ENCODE results near the gene NDST1. TPM values are rescaled to one million over a fixed set of nuclear protein-coding genes. Genes with fewer than 3 reads are reported as not detected.

The NDST1 gene
- total RNA-seq, 2 experiments from 2014 or later, result 2.9 to 3.3 TPM

- no peak overlapping the region for H3K4me3 Mint-ChIP-seq
- H3K27ac Mint-ChIP-seq, result no peak overlapping the region
- TF ChIP-seq CTCF (IDR thresholded peaks at IDR 0.05), result no peak
- intact Hi-C loops (cut with micrococcal nuclease), result no loop called here
- H3K27me3 Mint-ChIP-seq, result no peaks in the 10 kb centered on the region
- ChIA-PET CTCF (interaction anchor here (1.1 kb wide), 1 partner anchor 30 kb away, joined by 3 read pairs; no protein-coding TSS in a partner anchor), POLR2A (no interaction called here)
- H3K9me3 Mint-ChIP-seq, result no peaks in the 10 kb centered on the region
- ATAC-seq, result no peak
- H3K36me3 Mint-ChIP-seq (ENCODE audit: low read depth), result no peaks in the 10 kb centered on the region
- no peak for DNase-seq
- no peaks in the 10 kb centered on the region for H3K4me1 Mint-ChIP-seq (ENCODE audit: low read depth)
Measured at GRCh38 chr5:150590979-150591695, 83.2 kb downstream of the NDST1 start.

GRCh38 chr5:150593593-150593992 is 85.7 kb downstream of the NDST1 start:
- H3K4me3 Mint-ChIP-seq, result no peak overlapping the region
- no peaks in the 10 kb centered on the region for H3K36me3 Mint-ChIP-seq (ENCODE audit: low read depth)
- DNase-seq, result no peak
- H3K27me3 Mint-ChIP-seq, result no peaks in the 10 kb centered on the region
- H3K9me3 Mint-ChIP-seq, result no peaks in the 10 kb centered on the region
- ChIA-PET CTCF (no interaction called here), POLR2A (no interaction called here)
- H3K27ac Mint-ChIP-seq, result no peak overlapping the region
- intact Hi-C loops (cut with micrococcal nuclease), result no loop called here
- no peaks in the 10 kb centered on the region for H3K4me1 Mint-ChIP-seq (ENCODE audit: low read depth)
- ATAC-seq, result no peak
- no peak for TF ChIP-seq CTCF (IDR thresholded peaks at IDR 0.05)

- no peaks in the 10 kb centered on the region for H3K4me1 Mint-ChIP-seq (ENCODE audit: low read depth)
- intact Hi-C loops (cut with micrococcal nuclease), result no loop called here
- ChIA-PET CTCF (no interaction called here), POLR2A (no interaction called here)
- no peak overlapping the region for H3K27ac Mint-ChIP-seq
- no peaks in the 10 kb centered on the region for H3K9me3 Mint-ChIP-seq
- H3K36me3 Mint-ChIP-seq (ENCODE audit: low read depth), result no peaks in the 10 kb centered on the region
- no peak for DNase-seq
- no peak for TF ChIP-seq CTCF (IDR thresholded peaks at IDR 0.05)
- no peak for ATAC-seq
- H3K4me3 Mint-ChIP-seq, result no peak overlapping the region
- H3K27me3 Mint-ChIP-seq, result no peaks in the 10 kb centered on the region
Measured at GRCh38 chr5:150593996-150594395, 86.1 kb downstream of the NDST1 start.

- DNase-seq (no peak), ATAC-seq (no peak)
- POLR2A ChIA-PET, result no interaction called here
- no peaks in the 10 kb centered on the region for H3K36me3 Mint-ChIP-seq (ENCODE audit: low read depth)
- no peaks in the 10 kb centered on the region for H3K27me3 Mint-ChIP-seq
- no peak for TF ChIP-seq CTCF (IDR thresholded peaks at IDR 0.05)
- no peak overlapping the region for H3K4me3 Mint-ChIP-seq
- no peaks in the 10 kb centered on the region for H3K9me3 Mint-ChIP-seq
- H3K4me1 Mint-ChIP-seq (ENCODE audit: low read depth), result no peaks in the 10 kb centered on the region
- H3K27ac Mint-ChIP-seq, result no peak overlapping the region
- CTCF ChIA-PET, result no interaction called here
- intact Hi-C loops (cut with micrococcal nuclease), result no loop called here
Measured at GRCh38 chr5:150595466-150596031, 87.6 kb downstream of the NDST1 start.

GRCh38 chr5:150596313-150596712 is 88.4 kb downstream of the NDST1 start:
- no peak for DNase-seq
- TF ChIP-seq CTCF (IDR thresholded peaks at IDR 0.05), result no peak
- intact Hi-C loops (cut with micrococcal nuclease), result no loop called here
- Mint-ChIP-seq H3K4me1 (ENCODE audit: low read depth) (no peaks in the 10 kb centered on the region), H3K27me3 (no peaks in the 10 kb centered on the region), H3K4me3 (no peak overlapping the region), H3K9me3 (no peaks in the 10 kb centered on the region), H3K27ac (no peak overlapping the region), H3K36me3 (ENCODE audit: low read depth) (no peaks in the 10 kb centered on the region)
- no peak for ATAC-seq
- ChIA-PET POLR2A (no interaction called here), CTCF (no interaction called here)

Data from activated CD8-positive, alpha-beta T cell treated with anti-CD3 and anti-CD28 coated beads for 36 hours (primary cell).